ENCODE measurements around the gene TMEM163. TPM values are rescaled to one million over a fixed set of nuclear protein-coding genes. Genes with fewer than 3 reads are reported as not detected.

Gene TMEM163
- total RNA-seq, 2 experiments from 2014 or later, result 0.51 TPM; not detected in 1

DNA sequence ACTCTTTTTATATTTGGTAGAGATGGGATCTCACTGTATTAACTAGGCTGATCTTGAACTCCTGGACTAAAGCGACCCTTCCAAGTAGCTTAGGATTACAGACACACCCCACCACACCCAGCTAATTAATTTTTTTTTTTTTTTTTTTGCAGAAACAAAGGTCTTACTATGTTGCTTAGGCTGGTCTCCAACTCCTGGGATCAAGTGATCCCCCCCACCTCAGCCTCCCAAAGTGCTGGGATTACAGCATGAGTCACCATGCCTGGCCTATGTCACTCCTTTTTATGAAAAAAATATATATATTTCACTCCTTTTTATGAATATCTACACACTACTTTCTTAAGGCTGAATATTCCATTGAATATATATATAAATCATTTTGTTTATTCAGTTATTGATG, 302.2 kb downstream of the TMEM163 start:
- Histone ChIP-seq H3K9me2 (ENCODE audit: insufficient read depth, low read length) (no peaks in the 10 kb centered on the region), H3K27ac (ENCODE audit: low read depth, low read length, poor library complexity, severe bottlenecking) (no peak overlapping the region), H3K79me2 (ENCODE audit: insufficient read depth, low read depth, low read length) (0 out of 2 replicates have a peak, but pooled peaks cover 5% of the 10 kb centered on the region), H3K4me2 (ENCODE audit: low read length) (no peak overlapping the region), H3K9me3 (ENCODE audit: low read length) (no peaks in the 10 kb centered on the region), H3K4me1 (ENCODE audit: insufficient read depth, low read length, poor library complexity, severe bottlenecking) (peaks cover 24% of the 10 kb centered on the region), H3K36me3 (ENCODE audit: insufficient read depth, low read length) (peaks cover 41% of the 10 kb centered on the region), H3K4me3 (ENCODE audit: low read depth, low read length, poor library complexity, severe bottlenecking) (no peak overlapping the region), H4K20me1 (ENCODE audit: insufficient read depth, low read length) (no peaks in the 10 kb centered on the region), H2AFZ (ENCODE audit: low read length) (no peak overlapping the region)
- DNase-seq (ENCODE audit: low spot score), result no peak
- no TSS peak for BruUV-seq (replicated peaks)
- ChIA-PET CTCF (ENCODE audit: unreplicated experiment) (no interaction called here), POLR2A (interaction anchor here (0.6 to 0.7 kb wide), 2 partner anchors 182 to 308 kb away, joined by 4 to 5 read pairs; no protein-coding TSS in a partner anchor)
- intact Hi-C loops (cut with micrococcal nuclease; ENCODE audit: unreplicated experiment), result no loop called here
- TF ChIP-seq EZH2phosphoT487 (IDR thresholded peaks at IDR 0.05; ENCODE audit: borderline replicate concordance, low read depth, low read length), result no peak

DNA sequence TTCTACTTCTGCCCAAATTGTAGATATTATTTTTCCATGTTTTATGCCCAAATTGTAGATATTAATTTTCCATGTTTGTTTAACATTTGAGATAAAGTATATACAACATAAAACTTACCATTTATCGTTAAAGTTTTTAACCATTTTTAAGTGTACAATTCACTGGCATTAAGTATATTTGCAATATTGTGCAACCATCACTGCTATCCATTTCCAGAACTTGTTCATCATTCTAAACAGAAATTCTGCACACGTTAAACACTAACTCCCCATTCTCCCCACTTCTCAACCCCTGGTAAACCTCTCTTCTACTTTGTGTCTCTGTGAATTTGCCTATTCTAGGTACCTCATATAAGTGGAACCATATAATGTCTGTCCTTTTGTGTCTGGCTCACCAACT, 302.8 kb downstream of the TMEM163 start:
- intact Hi-C loops (cut with micrococcal nuclease; ENCODE audit: unreplicated experiment), result no loop called here
- BruUV-seq (replicated peaks), result no TSS peak
- no peak overlapping the region for H3K27ac ChIP-seq (ENCODE audit: low read depth, low read length, poor library complexity, severe bottlenecking)
- H3K9me3 ChIP-seq (ENCODE audit: low read length), result no peaks in the 10 kb centered on the region
- H3K9me2 ChIP-seq (ENCODE audit: insufficient read depth, low read length), result no peaks in the 10 kb centered on the region
- ChIA-PET POLR2A (interaction anchor here (0.6 to 0.7 kb wide), 2 partner anchors 182 to 308 kb away, joined by 4 to 5 read pairs; no protein-coding TSS in a partner anchor), CTCF (ENCODE audit: unreplicated experiment) (no interaction called here)
- H2AFZ ChIP-seq (ENCODE audit: low read length), result no peak overlapping the region
- no peak for DNase-seq (ENCODE audit: low spot score)
- H3K4me3 ChIP-seq (ENCODE audit: low read depth, low read length, poor library complexity, severe bottlenecking), result no peak overlapping the region
- 0 out of 2 replicates have a peak, but pooled peaks cover 5% of the 10 kb centered on the region for H3K79me2 ChIP-seq (ENCODE audit: insufficient read depth, low read depth, low read length)
- peaks cover 31% of the 10 kb centered on the region for H3K4me1 ChIP-seq (ENCODE audit: insufficient read depth, low read length, poor library complexity, severe bottlenecking)
- no peaks in the 10 kb centered on the region for H4K20me1 ChIP-seq (ENCODE audit: insufficient read depth, low read length)
- no peak overlapping the region for H3K4me2 ChIP-seq (ENCODE audit: low read length)
- TF ChIP-seq, protein P1, sequence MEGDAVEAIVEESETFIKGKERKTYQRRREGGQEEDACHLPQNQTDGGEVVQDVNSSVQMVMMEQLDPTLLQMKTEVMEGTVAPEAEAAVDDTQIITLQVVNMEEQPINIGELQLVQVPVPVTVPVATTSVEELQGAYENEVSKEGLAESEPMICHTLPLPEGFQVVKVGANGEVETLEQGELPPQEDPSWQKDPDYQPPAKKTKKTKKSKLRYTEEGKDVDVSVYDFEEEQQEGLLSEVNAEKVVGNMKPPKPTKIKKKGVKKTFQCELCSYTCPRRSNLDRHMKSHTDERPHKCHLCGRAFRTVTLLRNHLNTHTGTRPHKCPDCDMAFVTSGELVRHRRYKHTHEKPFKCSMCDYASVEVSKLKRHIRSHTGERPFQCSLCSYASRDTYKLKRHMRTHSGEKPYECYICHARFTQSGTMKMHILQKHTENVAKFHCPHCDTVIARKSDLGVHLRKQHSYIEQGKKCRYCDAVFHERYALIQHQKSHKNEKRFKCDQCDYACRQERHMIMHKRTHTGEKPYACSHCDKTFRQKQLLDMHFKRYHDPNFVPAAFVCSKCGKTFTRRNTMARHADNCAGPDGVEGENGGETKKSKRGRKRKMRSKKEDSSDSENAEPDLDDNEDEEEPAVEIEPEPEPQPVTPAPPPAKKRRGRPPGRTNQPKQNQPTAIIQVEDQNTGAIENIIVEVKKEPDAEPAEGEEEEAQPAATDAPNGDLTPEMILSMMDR (conservative IDR thresholded peaks at IDR 0.05; ENCODE audit: low read length), result no peak
- no peak for TF ChIP-seq EZH2phosphoT487 (IDR thresholded peaks at IDR 0.05; ENCODE audit: borderline replicate concordance, low read depth, low read length)
- peaks cover 41% of the 10 kb centered on the region for H3K36me3 ChIP-seq (ENCODE audit: insufficient read depth, low read length)

DNA sequence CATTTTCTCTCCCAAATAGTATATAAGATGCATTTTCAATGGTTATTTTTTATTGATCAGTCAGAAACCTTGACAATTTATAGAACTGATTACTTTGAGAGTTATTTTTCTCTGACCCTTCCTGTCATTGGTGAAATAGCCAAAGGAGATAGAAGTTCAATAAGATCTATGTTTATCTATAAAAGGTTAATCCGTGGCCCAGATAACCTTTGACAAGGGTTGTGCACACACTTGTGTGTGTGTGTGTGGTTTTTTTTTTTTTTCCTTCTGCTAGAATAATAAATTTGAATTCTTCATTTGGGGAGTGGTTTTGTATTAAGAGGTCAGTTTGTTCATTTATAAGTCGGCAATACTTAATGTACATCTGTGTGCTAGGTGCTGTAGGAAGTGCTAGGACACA, 304.9 kb downstream of the TMEM163 start:
- Histone ChIP-seq H3K4me3 (ENCODE audit: low read depth, low read length, poor library complexity, severe bottlenecking) (no peak overlapping the region), H3K4me1 (ENCODE audit: insufficient read depth, low read length, poor library complexity, severe bottlenecking) (peaks cover 52% of the 10 kb centered on the region), H2AFZ (ENCODE audit: low read length) (no peak overlapping the region), H3K9me3 (ENCODE audit: low read length) (no peaks in the 10 kb centered on the region), H4K20me1 (ENCODE audit: insufficient read depth, low read length) (no peaks in the 10 kb centered on the region), H3K79me2 (ENCODE audit: insufficient read depth, low read depth, low read length) (peaks cover 14% of the 10 kb centered on the region; the same call in 1 of the 2 replicates), H3K36me3 (ENCODE audit: insufficient read depth, low read length) (peaks cover 42% of the 10 kb centered on the region), H3K4me2 (ENCODE audit: low read length) (no peak overlapping the region), H3K27ac (ENCODE audit: low read depth, low read length, poor library complexity, severe bottlenecking) (no peak overlapping the region), H3K9me2 (ENCODE audit: insufficient read depth, low read length) (no peaks in the 10 kb centered on the region)
- no TSS peak for BruUV-seq (replicated peaks)
- TF ChIP-seq EZH2phosphoT487 (IDR thresholded peaks at IDR 0.05; ENCODE audit: borderline replicate concordance, low read depth, low read length), result no peak
- TF ChIP-seq, protein P1 (conservative IDR thresholded peaks at IDR 0.05; ENCODE audit: low read length), result no peak
- intact Hi-C loops (cut with micrococcal nuclease; ENCODE audit: unreplicated experiment), result no loop called here
- CTCF ChIA-PET (ENCODE audit: unreplicated experiment), result no interaction called here
- DNase-seq (ENCODE audit: low spot score), result no peak
- POLR2A ChIA-PET, result interaction anchor here (0.6 to 1.7 kb wide), 2 partner anchors 163 to 210 kb away, joined by 3 to 6 read pairs; no protein-coding TSS in a partner anchor

All from OCI-LY7 (cell line).